Measurements from ENCODE around the gene SLC5A5.

Gene SLC5A5

GRCh38 chr19:17841810-17842662 is 29.7 kb upstream of the SLC5A5 start (continued):
- TF ChIP-seq ZNF645 (tag by site-specific recombination; IDR thresholded peaks at IDR 0.05) (no peak), ZNF513 (tag by site-specific recombination; IDR thresholded peaks at IDR 0.05) (no peak), HOXA7 (CRISPR knock-in tag; IDR thresholded peaks at IDR 0.05; ENCODE audit: borderline replicate concordance) (no peak), KLF7 (tag by site-specific recombination; IDR thresholded peaks at IDR 0.05; ENCODE audit: borderline replicate concordance) (0 out of 2 replicates have a peak, but pooled peaks have one; percentile 51), ATF2 (tag by site-specific recombination; IDR thresholded peaks at IDR 0.05; ENCODE audit: low read depth) (no peak), ZNF132 (tag by site-specific recombination; IDR thresholded peaks at IDR 0.05; ENCODE audit: borderline replicate concordance) (no peak), ZNF501 (tag by site-specific recombination; IDR thresholded peaks at IDR 0.05) (no peak), ZBTB1 (tag by site-specific recombination; IDR thresholded peaks at IDR 0.05) (no peak), ZNF324 (tag by site-specific recombination; IDR thresholded peaks at IDR 0.05) (no peak), ZNF792 (tag by site-specific recombination; IDR thresholded peaks at IDR 0.05) (no peak), ZNF514 (tag by site-specific recombination; IDR thresholded peaks at IDR 0.05) (no peak), ZNF544 (tag by site-specific recombination; IDR thresholded peaks at IDR 0.05) (no peak), ZNF664 (tag by site-specific recombination; IDR thresholded peaks at IDR 0.05) (no peak), ZNF610 (tag by site-specific recombination; IDR thresholded peaks at IDR 0.05; ENCODE audit: borderline replicate concordance) (no peak), SP7 (tag by site-specific recombination; IDR thresholded peaks at IDR 0.05) (no peak; the same call in 1 of the 2 replicates), ZNF658 (tag by site-specific recombination; IDR thresholded peaks at IDR 0.05) (no peak), ZNF692 (tag by site-specific recombination; IDR thresholded peaks at IDR 0.05) (0 out of 2 replicates have a peak, but pooled peaks have one; percentile 4), ZNF292 (tag by site-specific recombination; IDR thresholded peaks at IDR 0.05; ENCODE audit: borderline replicate concordance, low read depth) (no peak), REPIN1 (tag by site-specific recombination; IDR thresholded peaks at IDR 0.05; ENCODE audit: low read depth) (no peak), ZNF433 (tag by site-specific recombination; IDR thresholded peaks at IDR 0.05; ENCODE audit: low read depth) (no peak), HIC1 (tag by site-specific recombination; IDR thresholded peaks at IDR 0.05) (peak; percentile 52; the same call in 1 of the 2 replicates), ZNF677 (tag by site-specific recombination; IDR thresholded peaks at IDR 0.05) (peak; percentile 77), ZNF121 (tag by site-specific recombination; IDR thresholded peaks at IDR 0.05) (no peak), ZSCAN18 (tag by site-specific recombination; IDR thresholded peaks at IDR 0.05) (no peak), IKZF3 (tag by site-specific recombination; IDR thresholded peaks at IDR 0.05) (no peak), ZNF146 (tag by site-specific recombination; IDR thresholded peaks at IDR 0.05) (no peak), ZNF16 (tag by site-specific recombination; IDR thresholded peaks at IDR 0.05; ENCODE audit: low read depth) (no peak), ZNF621 (tag by site-specific recombination; IDR thresholded peaks at IDR 0.05) (no peak), ZNF704 (tag by site-specific recombination; IDR thresholded peaks at IDR 0.05) (no peak), ZNF785 (tag by site-specific recombination; IDR thresholded peaks at IDR 0.05) (no peak)
